Measurements from ENCODE around the gene SLC19A3. TPM values are rescaled to one million over a fixed set of nuclear protein-coding genes. Genes with fewer than 3 reads are reported as not detected.

Gene SLC19A3
- total RNA-seq, 1 donor from 2014 or later: 0.14 TPM

DNA sequence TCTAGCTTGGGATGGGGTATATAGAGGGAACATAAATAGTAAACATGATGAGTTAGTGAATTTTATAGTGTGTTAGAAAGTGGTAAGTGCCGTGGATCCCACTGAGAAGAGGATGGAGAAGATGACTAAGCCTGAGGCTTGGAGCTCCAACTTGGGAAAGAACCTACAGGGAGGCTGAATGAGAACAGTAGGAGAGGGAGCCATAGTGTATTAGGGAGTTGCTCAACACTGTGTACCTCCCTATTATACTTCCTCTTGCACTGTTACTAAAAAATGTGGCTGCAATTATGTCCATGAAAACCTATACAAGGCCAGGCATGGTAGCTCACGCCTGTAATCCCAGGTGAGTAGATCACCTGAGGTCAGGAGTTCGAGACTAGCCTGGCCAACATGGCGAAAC lies 2.9 kb upstream of the SLC19A3 start:
- no peaks in the 10 kb centered on the region for H3K36me3 Mint-ChIP-seq (ENCODE audit: low read depth, unreplicated experiment)
- DNase-seq (ENCODE audit: low read depth): no peak
- H3K27me3 Mint-ChIP-seq (ENCODE audit: low read depth, unreplicated experiment): peaks cover 3% of the 10 kb centered on the region
- Histone ChIP-seq H3K4me2 (ENCODE audit: low read length) (no peak overlapping the region), H3K9me3 (ENCODE audit: insufficient read depth, low read depth, low read length) (no peaks in the 10 kb centered on the region), H3K4me3 (ENCODE audit: insufficient read depth, low read depth, low read length) (no peak overlapping the region), H3K79me2 (ENCODE audit: insufficient read depth, low read length) (no peaks in the 10 kb centered on the region), H4K20me1 (ENCODE audit: insufficient read depth, low read length) (no peaks in the 10 kb centered on the region), H3K9ac (ENCODE audit: low read length) (no peak overlapping the region), H3K36me3 (ENCODE audit: insufficient read depth, low read length) (no peaks in the 10 kb centered on the region), H2AFZ (ENCODE audit: low read depth, low read length) (no peak overlapping the region), H3K27ac (ENCODE audit: low read depth, low read length) (no peak overlapping the region), H3K4me1 (ENCODE audit: insufficient read depth, low read length) (no peaks in the 10 kb centered on the region), H3K27me3 (ENCODE audit: insufficient read depth, low read length) (peaks cover 3% of the 10 kb centered on the region)
- no peak for FAIRE-seq
- TF ChIP-seq, protein P1, sequence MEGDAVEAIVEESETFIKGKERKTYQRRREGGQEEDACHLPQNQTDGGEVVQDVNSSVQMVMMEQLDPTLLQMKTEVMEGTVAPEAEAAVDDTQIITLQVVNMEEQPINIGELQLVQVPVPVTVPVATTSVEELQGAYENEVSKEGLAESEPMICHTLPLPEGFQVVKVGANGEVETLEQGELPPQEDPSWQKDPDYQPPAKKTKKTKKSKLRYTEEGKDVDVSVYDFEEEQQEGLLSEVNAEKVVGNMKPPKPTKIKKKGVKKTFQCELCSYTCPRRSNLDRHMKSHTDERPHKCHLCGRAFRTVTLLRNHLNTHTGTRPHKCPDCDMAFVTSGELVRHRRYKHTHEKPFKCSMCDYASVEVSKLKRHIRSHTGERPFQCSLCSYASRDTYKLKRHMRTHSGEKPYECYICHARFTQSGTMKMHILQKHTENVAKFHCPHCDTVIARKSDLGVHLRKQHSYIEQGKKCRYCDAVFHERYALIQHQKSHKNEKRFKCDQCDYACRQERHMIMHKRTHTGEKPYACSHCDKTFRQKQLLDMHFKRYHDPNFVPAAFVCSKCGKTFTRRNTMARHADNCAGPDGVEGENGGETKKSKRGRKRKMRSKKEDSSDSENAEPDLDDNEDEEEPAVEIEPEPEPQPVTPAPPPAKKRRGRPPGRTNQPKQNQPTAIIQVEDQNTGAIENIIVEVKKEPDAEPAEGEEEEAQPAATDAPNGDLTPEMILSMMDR (IDR thresholded peaks at IDR 0.05; ENCODE audit: insufficient read depth, low read depth, low read length): no peak
- no peak for TF ChIP-seq EZH2 (IDR thresholded peaks at IDR 0.05; ENCODE audit: insufficient read depth, low read length)
- peaks cover 4% of the 10 kb centered on the region for H3K4me1 Mint-ChIP-seq (ENCODE audit: low read depth, unreplicated experiment)
- no peak overlapping the region for H3K27ac Mint-ChIP-seq (ENCODE audit: unreplicated experiment)
- H3K9me3 Mint-ChIP-seq (ENCODE audit: unreplicated experiment): no peaks in the 10 kb centered on the region
- no peak overlapping the region for H3K4me3 Mint-ChIP-seq (ENCODE audit: unreplicated experiment)

DNA sequence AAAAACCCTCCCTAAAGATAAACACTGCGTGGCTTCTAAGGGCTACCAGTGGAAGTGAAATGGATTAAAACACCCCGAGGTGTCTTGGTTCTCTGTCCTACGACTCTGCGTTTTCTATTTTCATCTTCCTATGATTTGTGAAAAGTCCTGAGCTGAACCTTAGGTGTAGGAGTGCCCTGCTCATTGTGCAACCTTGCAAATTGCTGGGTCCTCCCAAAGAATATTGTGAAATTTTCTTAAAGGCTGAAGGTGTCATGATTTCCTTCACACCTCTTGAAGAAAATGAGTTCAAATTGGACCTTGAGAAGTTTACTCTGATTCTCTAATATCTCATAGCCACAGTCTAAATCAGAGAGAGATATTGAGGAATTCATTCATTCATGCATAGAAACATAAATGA lies 1.8 kb upstream of the SLC19A3 start:
- Mint-ChIP-seq H3K4me3 (ENCODE audit: unreplicated experiment) (no peak overlapping the region), H3K27ac (ENCODE audit: unreplicated experiment) (no peak overlapping the region), H3K27me3 (ENCODE audit: low read depth, unreplicated experiment) (peaks cover 3% of the 10 kb centered on the region), H3K9me3 (ENCODE audit: unreplicated experiment) (no peaks in the 10 kb centered on the region), H3K36me3 (ENCODE audit: low read depth, unreplicated experiment) (no peaks in the 10 kb centered on the region), H3K4me1 (ENCODE audit: low read depth, unreplicated experiment) (peaks cover 4% of the 10 kb centered on the region)
- H4K20me1 ChIP-seq (ENCODE audit: insufficient read depth, low read length): no peaks in the 10 kb centered on the region
- H2AFZ ChIP-seq (ENCODE audit: low read depth, low read length): no peak overlapping the region
- no peak overlapping the region for H3K4me2 ChIP-seq (ENCODE audit: low read length)
- H3K27me3 ChIP-seq (ENCODE audit: insufficient read depth, low read length): peaks cover 3% of the 10 kb centered on the region
- TF ChIP-seq EZH2 (IDR thresholded peaks at IDR 0.05; ENCODE audit: insufficient read depth, low read length): no peak
- TF ChIP-seq, protein P1 (IDR thresholded peaks at IDR 0.05; ENCODE audit: insufficient read depth, low read depth, low read length): no peak
- no peak overlapping the region for H3K27ac ChIP-seq (ENCODE audit: low read depth, low read length)
- no peaks in the 10 kb centered on the region for H3K79me2 ChIP-seq (ENCODE audit: insufficient read depth, low read length)
- no peak overlapping the region for H3K9ac ChIP-seq (ENCODE audit: low read length)
- no peak for FAIRE-seq
- no peaks in the 10 kb centered on the region for H3K4me1 ChIP-seq (ENCODE audit: insufficient read depth, low read length)
- H3K36me3 ChIP-seq (ENCODE audit: insufficient read depth, low read length): no peaks in the 10 kb centered on the region
- H3K4me3 ChIP-seq (ENCODE audit: insufficient read depth, low read depth, low read length): no peak overlapping the region
- no peaks in the 10 kb centered on the region for H3K9me3 ChIP-seq (ENCODE audit: insufficient read depth, low read depth, low read length)
- DNase-seq (ENCODE audit: low read depth): no peak

DNA sequence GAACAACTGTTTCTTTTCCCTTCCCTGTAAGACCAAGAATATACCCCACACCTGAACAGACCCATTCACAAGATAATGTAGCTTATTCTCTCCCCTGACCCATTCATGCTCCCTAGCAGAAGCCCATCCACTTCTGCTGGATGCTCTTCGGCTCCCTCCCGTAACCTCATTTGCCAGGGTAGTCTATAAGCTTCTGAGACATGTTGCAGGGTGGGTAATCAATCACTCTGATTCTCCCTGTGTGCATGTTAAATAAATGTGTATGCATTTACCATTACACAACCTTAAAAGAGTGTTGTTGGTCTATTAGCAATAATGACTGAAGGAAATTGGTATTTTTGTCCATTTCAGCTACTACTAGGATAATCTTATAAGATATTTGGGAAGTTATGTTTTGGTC lies 1.3 kb downstream of the SLC19A3 start:
- H3K4me3 Mint-ChIP-seq (ENCODE audit: unreplicated experiment): no peak overlapping the region

More for the DNA sequence above, 1.3 kb downstream of the SLC19A3 start:
- TF ChIP-seq EZH2 (IDR thresholded peaks at IDR 0.05; ENCODE audit: insufficient read depth, low read length): no peak
- TF ChIP-seq, protein P1 (IDR thresholded peaks at IDR 0.05; ENCODE audit: insufficient read depth, low read depth, low read length): no peak
- no peaks in the 10 kb centered on the region for H3K9me3 ChIP-seq (ENCODE audit: insufficient read depth, low read depth, low read length)
- Mint-ChIP-seq H3K9me3 (ENCODE audit: unreplicated experiment) (no peaks in the 10 kb centered on the region), H3K4me1 (ENCODE audit: low read depth, unreplicated experiment) (no peaks in the 10 kb centered on the region), H3K27me3 (ENCODE audit: low read depth, unreplicated experiment) (peaks cover 3% of the 10 kb centered on the region), H3K27ac (ENCODE audit: unreplicated experiment) (no peak overlapping the region), H3K36me3 (ENCODE audit: low read depth, unreplicated experiment) (no peaks in the 10 kb centered on the region)
- no peak overlapping the region for H3K9ac ChIP-seq (ENCODE audit: low read length)
- H2AFZ ChIP-seq (ENCODE audit: low read depth, low read length): no peak overlapping the region
- H3K4me3 ChIP-seq (ENCODE audit: insufficient read depth, low read depth, low read length): no peak overlapping the region
- no peaks in the 10 kb centered on the region for H3K79me2 ChIP-seq (ENCODE audit: insufficient read depth, low read length)
- no peak overlapping the region for H3K4me2 ChIP-seq (ENCODE audit: low read length)
- H3K27ac ChIP-seq (ENCODE audit: low read depth, low read length): no peak overlapping the region
- no peaks in the 10 kb centered on the region for H3K36me3 ChIP-seq (ENCODE audit: insufficient read depth, low read length)
- H3K27me3 ChIP-seq (ENCODE audit: insufficient read depth, low read length): no peaks in the 10 kb centered on the region
- DNase-seq (ENCODE audit: low read depth): no peak
- FAIRE-seq: no peak
- no peaks in the 10 kb centered on the region for H4K20me1 ChIP-seq (ENCODE audit: insufficient read depth, low read length)
- H3K4me1 ChIP-seq (ENCODE audit: insufficient read depth, low read length): no peaks in the 10 kb centered on the region

Measured in astrocyte (in vitro differentiated cells and primary cell).